Measurements from ENCODE around the gene SAXO1.

The SAXO1 gene

GRCh38 chr9:18989865-18990264 is 43.1 kb downstream of the SAXO1 start:
- H3K4me3 Mint-ChIP-seq = no peak overlapping the region
- DNase-seq (no peak), ATAC-seq (replicated peaks) (no peak)
- no peak overlapping the region for H3K27ac Mint-ChIP-seq
- no peaks in the 10 kb centered on the region for H3K9me3 Mint-ChIP-seq
- H3K27me3 Mint-ChIP-seq = no peaks in the 10 kb centered on the region
- no peaks in the 10 kb centered on the region for H3K4me1 Mint-ChIP-seq
- H3K36me3 Mint-ChIP-seq = no peaks in the 10 kb centered on the region

GRCh38 chr9:18989097-18989496 is 43.9 kb downstream of the SAXO1 start:
- Mint-ChIP-seq H3K27ac (no peak overlapping the region), H3K36me3 (no peaks in the 10 kb centered on the region), H3K4me1 (no peaks in the 10 kb centered on the region), H3K9me3 (no peaks in the 10 kb centered on the region), H3K4me3 (no peak overlapping the region), H3K27me3 (no peaks in the 10 kb centered on the region)
- ATAC-seq (replicated peaks) (no peak), DNase-seq (no peak)

- H3K27me3 Mint-ChIP-seq = no peaks in the 10 kb centered on the region
- DNase-seq = no peak
- H3K36me3 Mint-ChIP-seq = no peaks in the 10 kb centered on the region
- no peaks in the 10 kb centered on the region for H3K4me1 Mint-ChIP-seq
- no peak for ATAC-seq (replicated peaks)
- H3K9me3 Mint-ChIP-seq = peaks cover 1 to 4% of the 10 kb centered on the region in 2 donors
- H3K4me3 Mint-ChIP-seq = no peak overlapping the region
- no peak overlapping the region for H3K27ac Mint-ChIP-seq
Measured at GRCh38 chr9:18988003-18988402, 45.0 kb downstream of the SAXO1 start.

- ATAC-seq (replicated peaks) (no peak), DNase-seq (no peak)
- H3K9me3 Mint-ChIP-seq = peaks cover 4% of the 10 kb centered on the region in 2 donors
- H3K27me3 Mint-ChIP-seq = peaks cover 0 to 5% of the 10 kb centered on the region in 2 donors
- no peaks in the 10 kb centered on the region for H3K4me1 Mint-ChIP-seq
- no peak overlapping the region for H3K4me3 Mint-ChIP-seq
- no peak overlapping the region for H3K27ac Mint-ChIP-seq
- no peaks in the 10 kb centered on the region for H3K36me3 Mint-ChIP-seq
Measured at GRCh38 chr9:18985996-18986395, 47.0 kb downstream of the SAXO1 start.

DNA sequence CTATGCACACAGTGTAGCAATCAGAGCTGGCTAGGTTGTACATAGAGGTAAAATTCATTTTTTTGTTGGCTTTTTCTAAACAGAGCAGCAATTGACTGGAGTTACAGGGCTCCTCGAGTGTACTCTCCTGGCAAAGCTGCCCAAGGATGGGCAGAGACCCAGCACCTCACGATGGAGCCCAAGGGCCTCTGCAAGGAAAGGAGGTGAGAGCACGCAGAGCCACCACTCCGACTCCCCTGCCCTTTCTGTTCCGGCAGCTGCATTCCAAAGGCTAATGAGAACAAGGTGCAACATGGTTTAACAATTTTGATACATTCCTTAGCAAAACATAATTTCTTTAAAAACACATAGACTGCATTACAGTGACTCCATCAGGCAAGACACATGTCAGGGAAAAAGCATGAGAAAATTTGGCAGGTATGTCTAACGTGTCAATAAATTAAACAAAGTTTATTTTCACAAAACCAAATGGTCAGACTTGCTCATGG is 47.5 kb downstream of the SAXO1 start:
- no peak for DNase-seq
- Mint-ChIP-seq H3K36me3 (no peaks in the 10 kb centered on the region), H3K27me3 (peaks cover 0 to 5% of the 10 kb centered on the region in 2 donors), H3K4me3 (no peak overlapping the region), H3K27ac (no peak overlapping the region), H3K4me1 (no peaks in the 10 kb centered on the region), H3K9me3 (peaks cover 4% of the 10 kb centered on the region in 2 donors)
- ATAC-seq (replicated peaks) = no peak

DNA sequence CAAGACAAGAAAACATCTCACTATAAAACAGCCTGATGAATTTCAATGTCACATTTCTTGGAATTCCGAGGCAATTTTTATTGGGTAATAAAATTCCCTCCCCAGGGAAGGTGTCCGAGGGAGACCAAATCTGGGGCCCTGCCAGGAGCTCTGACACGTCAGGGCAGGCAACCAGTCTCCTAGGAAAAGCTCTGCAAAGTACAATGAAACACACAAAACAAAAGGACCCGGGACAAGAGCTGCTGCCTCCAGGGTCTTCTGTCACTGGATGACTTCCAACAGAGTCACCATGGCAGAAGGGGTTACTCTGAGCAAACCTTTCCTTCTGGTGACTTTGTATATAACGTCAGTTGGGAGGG is 50.8 kb downstream of the SAXO1 start:
- H3K9me3 Mint-ChIP-seq = peaks cover 4% of the 10 kb centered on the region in 2 donors
- H3K4me1 Mint-ChIP-seq = no peaks in the 10 kb centered on the region
- DNase-seq (no peak), ATAC-seq (replicated peaks) (no peak)
- H3K4me3 Mint-ChIP-seq = no peak overlapping the region
- H3K27ac Mint-ChIP-seq = no peak overlapping the region
- H3K27me3 Mint-ChIP-seq = peaks cover 0 to 11% of the 10 kb centered on the region in 2 donors
- H3K36me3 Mint-ChIP-seq = no peaks in the 10 kb centered on the region

DNA sequence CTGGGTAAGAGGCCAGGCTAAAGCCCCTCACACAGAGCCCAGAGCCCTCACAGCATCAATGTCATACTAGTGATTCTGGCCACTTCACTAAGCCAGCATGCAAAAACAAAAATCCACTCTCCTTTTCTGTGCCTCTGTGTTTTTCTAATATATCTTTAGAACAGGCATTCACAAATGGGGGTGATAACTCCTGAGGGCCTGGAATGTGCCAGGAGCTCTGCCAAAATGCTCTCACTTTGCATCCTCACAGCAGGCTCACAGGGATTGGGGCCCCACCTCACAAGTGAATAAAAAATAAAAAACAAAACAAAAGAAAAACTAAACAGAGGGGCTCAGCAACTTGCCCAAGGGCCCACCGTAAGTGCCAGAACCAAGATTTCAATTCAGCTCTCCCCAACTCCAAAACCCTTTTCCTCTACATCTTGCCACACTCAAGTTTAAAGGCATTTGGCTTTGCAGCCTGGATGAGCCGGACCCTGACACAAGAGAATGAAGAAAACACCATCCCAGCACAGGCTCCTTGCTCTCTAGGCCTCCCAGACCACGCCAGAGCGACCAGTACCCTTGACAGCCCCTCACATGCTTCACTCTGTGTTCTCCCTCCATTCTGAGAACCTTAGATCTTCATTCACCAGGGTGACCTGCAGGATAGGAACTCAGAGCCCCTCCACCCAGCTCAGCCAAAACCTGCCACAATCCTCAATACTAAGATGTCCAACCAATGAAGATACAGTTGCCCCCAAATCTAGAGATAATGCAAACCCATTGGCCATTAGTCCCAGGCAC is 51.3 kb downstream of the SAXO1 start:
- Mint-ChIP-seq H3K36me3 (no peaks in the 10 kb centered on the region), H3K4me1 (no peaks in the 10 kb centered on the region), H3K27ac (no peak overlapping the region), H3K9me3 (peaks cover 4% of the 10 kb centered on the region in 2 donors), H3K27me3 (peaks cover 0 to 11% of the 10 kb centered on the region in 2 donors), H3K4me3 (no peak overlapping the region)
- DNase-seq (no peak), ATAC-seq (replicated peaks) (no peak)

- H3K27me3 Mint-ChIP-seq = peaks cover 0 to 11% of the 10 kb centered on the region in 2 donors
- H3K36me3 Mint-ChIP-seq = no peaks in the 10 kb centered on the region
- peaks cover 3 to 5% of the 10 kb centered on the region in 2 donors for H3K4me1 Mint-ChIP-seq
- H3K9me3 Mint-ChIP-seq = peaks cover 4% of the 10 kb centered on the region in 2 donors
- DNase-seq (no peak), ATAC-seq (replicated peaks) (no peak)
- no peak overlapping the region for H3K4me3 Mint-ChIP-seq
- no peak overlapping the region for H3K27ac Mint-ChIP-seq
Measured at GRCh38 chr9:18980189-18980588, 52.8 kb downstream of the SAXO1 start.

DNA sequence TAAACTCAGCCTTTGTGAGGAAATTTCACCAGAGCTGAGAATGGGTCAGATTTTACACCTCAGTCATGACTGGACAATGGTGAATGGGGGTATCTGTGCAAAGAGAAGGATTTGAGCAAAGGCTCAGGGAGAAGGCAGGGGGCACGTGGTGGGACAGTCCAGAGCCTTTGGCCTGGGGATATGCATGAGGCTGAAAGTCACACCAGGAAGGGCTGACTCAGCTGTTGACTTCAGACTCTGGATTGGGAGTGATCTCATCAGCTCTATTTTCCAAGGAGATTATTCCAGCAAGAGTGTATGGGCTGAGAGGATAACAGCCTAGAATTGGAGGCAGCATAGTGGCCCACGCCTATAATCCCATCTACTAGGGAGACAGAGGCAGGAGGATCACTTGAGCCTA is 53.6 kb downstream of the SAXO1 start:
- no peak overlapping the region for H3K27ac Mint-ChIP-seq

DNA sequence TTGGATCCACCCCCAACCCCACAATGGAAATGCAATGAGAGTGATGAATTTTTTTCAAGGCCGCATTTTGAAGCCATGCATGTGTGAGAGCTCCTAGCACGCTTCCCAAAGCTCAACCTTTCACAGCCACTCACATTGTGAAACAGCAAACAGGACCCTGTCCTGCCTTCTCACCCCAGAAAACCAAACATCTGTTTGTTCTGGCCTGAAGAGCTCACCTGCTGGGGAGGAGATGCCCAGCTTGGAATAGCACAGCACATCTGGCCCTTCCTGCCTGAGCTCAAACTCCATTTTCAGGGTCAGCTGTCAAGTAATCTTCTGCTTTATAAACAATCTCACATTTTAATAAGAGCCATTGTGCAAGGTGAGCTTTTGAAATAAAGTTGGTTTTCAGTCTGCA is 54.8 kb downstream of the SAXO1 start:
- no peak overlapping the region for H3K4me3 Mint-ChIP-seq
- ATAC-seq (replicated peaks) (no peak), DNase-seq (no peak)
- no peak overlapping the region for H3K27ac Mint-ChIP-seq
- peaks cover 3 to 5% of the 10 kb centered on the region in 2 donors for H3K4me1 Mint-ChIP-seq
- H3K9me3 Mint-ChIP-seq = peaks cover 0 to 4% of the 10 kb centered on the region in 2 donors
- peaks cover 11 to 12% of the 10 kb centered on the region in 2 donors for H3K27me3 Mint-ChIP-seq
- H3K36me3 Mint-ChIP-seq = no peaks in the 10 kb centered on the region

More for the DNA sequence above, 53.6 kb downstream of the SAXO1 start:
- peaks cover 0 to 11% of the 10 kb centered on the region in 2 donors for H3K27me3 Mint-ChIP-seq
- peaks cover 3 to 5% of the 10 kb centered on the region in 2 donors for H3K4me1 Mint-ChIP-seq
- H3K4me3 Mint-ChIP-seq = no peak overlapping the region
- DNase-seq = no peak
- no peaks in the 10 kb centered on the region for H3K36me3 Mint-ChIP-seq
- ATAC-seq (replicated peaks) = no peak
- peaks cover 4% of the 10 kb centered on the region in 2 donors for H3K9me3 Mint-ChIP-seq

DNA sequence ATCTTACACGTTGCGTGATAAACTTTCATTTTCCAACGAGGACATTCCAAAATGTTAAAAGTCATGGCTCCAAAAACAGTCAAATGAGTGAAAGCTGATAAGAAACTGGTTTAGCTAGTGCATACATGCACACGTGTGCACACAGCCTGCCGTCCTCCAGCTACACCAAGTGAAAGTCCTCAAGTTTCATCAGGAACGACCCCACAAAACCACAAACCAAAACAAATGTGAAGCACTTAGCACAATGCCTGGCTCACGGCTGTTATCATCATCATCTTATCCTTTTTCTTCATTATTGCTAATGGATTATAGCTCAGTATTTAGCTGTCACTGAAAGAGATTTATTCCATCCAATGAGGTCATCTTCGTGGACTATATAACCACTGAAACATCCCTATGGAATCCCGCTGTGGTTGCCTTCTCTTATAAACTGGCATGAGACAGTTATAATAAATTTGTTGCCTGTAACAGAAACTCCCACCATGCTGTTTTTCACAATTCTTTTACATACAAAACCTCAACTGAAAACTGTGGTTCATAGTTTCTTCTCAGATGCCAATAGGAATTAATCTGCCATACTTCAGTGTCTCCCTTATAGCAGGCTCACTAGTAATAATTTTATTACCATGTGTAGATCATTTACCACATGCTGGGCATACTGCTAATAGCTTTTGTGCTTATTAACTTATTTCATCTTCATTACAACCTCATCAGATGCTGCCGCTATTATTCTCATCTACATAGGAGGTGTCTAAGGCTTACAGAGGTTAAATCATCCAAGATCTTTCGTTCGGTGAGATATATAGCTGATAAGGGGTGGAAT is 56.1 kb downstream of the SAXO1 start:
- no peaks in the 10 kb centered on the region for H3K36me3 Mint-ChIP-seq
- peaks cover 3 to 5% of the 10 kb centered on the region in 2 donors for H3K4me1 Mint-ChIP-seq
- peaks cover 9 to 12% of the 10 kb centered on the region in 2 donors for H3K27me3 Mint-ChIP-seq
- H3K9me3 Mint-ChIP-seq = no peaks in the 10 kb centered on the region
- no peak for ATAC-seq (replicated peaks)
- DNase-seq = no peak
- H3K27ac Mint-ChIP-seq = no peak overlapping the region
- no peak overlapping the region for H3K4me3 Mint-ChIP-seq

GRCh38 chr9:18976221-18976708 is 56.7 kb downstream of the SAXO1 start:
- no peak for DNase-seq
- H3K9me3 Mint-ChIP-seq = no peaks in the 10 kb centered on the region
- peaks cover 3 to 5% of the 10 kb centered on the region in 2 donors for H3K4me1 Mint-ChIP-seq
- no peaks in the 10 kb centered on the region for H3K36me3 Mint-ChIP-seq
- no peak for ATAC-seq (replicated peaks)
- no peak overlapping the region for H3K27ac Mint-ChIP-seq
- H3K4me3 Mint-ChIP-seq = no peak overlapping the region
- peaks cover 6 to 12% of the 10 kb centered on the region in 2 donors for H3K27me3 Mint-ChIP-seq

DNA sequence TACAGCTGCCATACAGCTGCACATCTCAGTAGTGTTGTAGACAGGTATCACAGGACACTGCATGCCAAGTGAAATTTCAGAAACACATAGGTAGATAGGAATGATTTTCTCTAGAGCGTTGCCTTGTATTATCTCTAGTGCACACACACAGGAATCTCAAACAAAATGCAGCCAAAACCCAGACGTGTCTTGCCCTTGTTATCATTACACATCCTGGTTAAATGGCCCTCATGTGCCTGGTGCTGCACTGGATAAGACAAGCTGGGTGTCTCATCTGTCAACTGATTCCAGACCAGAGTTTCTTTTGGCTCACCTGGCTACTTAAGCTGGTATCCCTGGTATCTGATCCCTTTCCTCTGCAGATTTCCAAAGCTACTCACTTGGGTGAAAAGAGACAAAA is 59.7 kb downstream of the SAXO1 start:
- H3K9me3 Mint-ChIP-seq = no peaks in the 10 kb centered on the region
- peaks cover 3 to 5% of the 10 kb centered on the region in 2 donors for H3K4me1 Mint-ChIP-seq
- H3K27ac Mint-ChIP-seq = no peak overlapping the region
- ATAC-seq (replicated peaks) = no peak
- H3K36me3 Mint-ChIP-seq = no peaks in the 10 kb centered on the region
- peaks cover 0 to 18% of the 10 kb centered on the region in 2 donors for H3K27me3 Mint-ChIP-seq
- H3K4me3 Mint-ChIP-seq = no peak overlapping the region
- DNase-seq = no peak

- Mint-ChIP-seq H3K27me3 (peaks cover 0 to 22% of the 10 kb centered on the region in 2 donors), H3K27ac (no peak overlapping the region), H3K36me3 (no peaks in the 10 kb centered on the region), H3K4me3 (no peak overlapping the region), H3K9me3 (peaks cover 0 to 3% of the 10 kb centered on the region in 2 donors), H3K4me1 (peaks cover 3 to 5% of the 10 kb centered on the region in 2 donors)
- DNase-seq = no peak
- no peak for ATAC-seq (replicated peaks)
Measured at GRCh38 chr9:18972675-18973074, 60.3 kb downstream of the SAXO1 start.

All from stimulated activated naive B cell treated with anti-CD40 and anti-IgM and Interleukin-4, amounts not matched to agents 10 μg/mL and 1 μg/mL and 100 μg/mL, for 72 hours (primary cell).